ENCODE results near the gene VPS11.
A peak's percentile ranks its signal among the peaks of the same experiment; 100 is the strongest.
"Not testable (repeated sequence)": the region's sequence is repeated elsewhere in the genome, so short reads cannot be mapped to it uniquely, and the experiment has no call there.

The VPS11 gene

DNA sequence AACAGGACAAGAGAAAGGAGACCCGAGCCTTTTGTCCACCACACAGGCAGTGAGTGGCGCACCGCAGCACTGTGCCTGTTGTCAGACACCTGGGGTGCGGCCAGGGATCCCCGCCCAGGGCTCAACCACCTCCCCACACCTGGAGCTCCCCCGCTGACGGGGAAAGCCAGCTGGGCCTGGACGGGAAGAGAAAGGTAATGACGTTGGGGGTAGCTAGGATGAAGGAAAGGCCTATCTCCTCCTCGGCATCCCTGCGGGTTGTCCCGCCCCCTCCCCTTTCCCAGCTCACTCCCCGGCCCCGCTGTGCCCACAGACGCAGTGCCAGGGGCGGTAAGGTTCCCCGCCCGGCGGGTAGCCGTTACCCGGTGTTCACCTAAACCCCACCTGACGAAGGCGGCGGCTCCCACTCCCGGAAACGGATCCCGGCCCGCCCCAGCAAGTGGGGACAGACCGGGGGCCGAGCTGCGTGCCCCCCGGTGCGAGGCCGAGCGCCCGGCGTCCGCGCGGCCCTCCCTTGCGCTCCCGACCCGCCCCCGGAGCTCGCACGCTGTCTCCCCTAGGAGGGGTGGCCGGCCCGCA is 11.1 kb upstream of the VPS11 start:
- peak overlapping the region; percentile 81 for H3K4me3 ChIP-seq (ENCODE audit: control insufficient read depth, low read depth, low read length)
- TF ChIP-seq, protein P1, sequence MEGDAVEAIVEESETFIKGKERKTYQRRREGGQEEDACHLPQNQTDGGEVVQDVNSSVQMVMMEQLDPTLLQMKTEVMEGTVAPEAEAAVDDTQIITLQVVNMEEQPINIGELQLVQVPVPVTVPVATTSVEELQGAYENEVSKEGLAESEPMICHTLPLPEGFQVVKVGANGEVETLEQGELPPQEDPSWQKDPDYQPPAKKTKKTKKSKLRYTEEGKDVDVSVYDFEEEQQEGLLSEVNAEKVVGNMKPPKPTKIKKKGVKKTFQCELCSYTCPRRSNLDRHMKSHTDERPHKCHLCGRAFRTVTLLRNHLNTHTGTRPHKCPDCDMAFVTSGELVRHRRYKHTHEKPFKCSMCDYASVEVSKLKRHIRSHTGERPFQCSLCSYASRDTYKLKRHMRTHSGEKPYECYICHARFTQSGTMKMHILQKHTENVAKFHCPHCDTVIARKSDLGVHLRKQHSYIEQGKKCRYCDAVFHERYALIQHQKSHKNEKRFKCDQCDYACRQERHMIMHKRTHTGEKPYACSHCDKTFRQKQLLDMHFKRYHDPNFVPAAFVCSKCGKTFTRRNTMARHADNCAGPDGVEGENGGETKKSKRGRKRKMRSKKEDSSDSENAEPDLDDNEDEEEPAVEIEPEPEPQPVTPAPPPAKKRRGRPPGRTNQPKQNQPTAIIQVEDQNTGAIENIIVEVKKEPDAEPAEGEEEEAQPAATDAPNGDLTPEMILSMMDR (conservative IDR thresholded peaks at IDR 0.05; ENCODE audit: control insufficient read depth, insufficient read depth, low read depth, low read length) = no peak
- no peak for DNase-seq (ENCODE audit: low read depth)

DNA sequence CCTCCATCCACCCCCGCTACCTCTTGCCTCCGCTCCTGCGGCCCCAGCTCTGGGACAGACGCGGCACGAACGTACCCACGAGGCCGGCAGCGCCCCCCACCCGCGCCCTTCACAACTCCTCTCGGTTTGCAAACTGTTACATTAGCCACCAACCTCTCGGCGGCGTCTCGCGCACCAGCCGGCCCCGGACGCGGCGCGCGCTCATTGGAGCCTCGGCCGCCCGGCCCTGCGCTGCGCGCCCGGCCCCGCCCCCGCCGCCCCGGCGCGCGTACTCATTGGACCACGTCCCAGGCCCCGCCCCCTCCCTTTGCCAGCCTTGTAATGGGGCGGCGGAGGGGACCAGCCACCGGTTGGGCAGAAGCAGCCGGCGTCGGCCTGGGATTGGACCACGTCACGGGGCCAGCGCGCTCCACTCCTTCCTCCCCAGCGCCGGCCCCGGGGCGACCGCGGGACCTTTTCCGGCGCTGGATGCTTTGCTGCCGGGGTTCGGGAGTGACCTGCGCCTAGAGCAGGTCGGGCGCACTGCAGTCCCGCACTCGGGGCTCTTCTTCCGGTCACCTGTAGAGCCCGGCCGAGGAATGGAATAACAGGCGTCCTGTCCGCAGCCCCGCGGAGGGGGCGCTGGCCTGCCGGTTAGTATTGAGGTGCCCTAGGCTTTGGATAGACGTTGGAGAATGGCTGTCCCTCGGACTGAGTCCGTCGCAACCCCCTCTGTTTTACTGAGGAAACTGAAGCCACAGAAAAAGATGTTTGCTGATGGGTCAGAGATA is 10.4 kb upstream of the VPS11 start, which contains the start of gene HYOU1:
HYOU1 (minus strand) TSS at position 206 of the 770 bp plus-strand sequence. CDS start 1,045 bp downstream, outside the sequence.
- TF ChIP-seq, protein P1 (conservative IDR thresholded peaks at IDR 0.05; ENCODE audit: control insufficient read depth, insufficient read depth, low read depth, low read length) = peak; percentile 12
- DNase-seq (ENCODE audit: low read depth) = peak; percentile 91
- H3K4me3 ChIP-seq (ENCODE audit: control insufficient read depth, low read depth, low read length) = peak within 1 kb of the TSS; percentile 81

DNA sequence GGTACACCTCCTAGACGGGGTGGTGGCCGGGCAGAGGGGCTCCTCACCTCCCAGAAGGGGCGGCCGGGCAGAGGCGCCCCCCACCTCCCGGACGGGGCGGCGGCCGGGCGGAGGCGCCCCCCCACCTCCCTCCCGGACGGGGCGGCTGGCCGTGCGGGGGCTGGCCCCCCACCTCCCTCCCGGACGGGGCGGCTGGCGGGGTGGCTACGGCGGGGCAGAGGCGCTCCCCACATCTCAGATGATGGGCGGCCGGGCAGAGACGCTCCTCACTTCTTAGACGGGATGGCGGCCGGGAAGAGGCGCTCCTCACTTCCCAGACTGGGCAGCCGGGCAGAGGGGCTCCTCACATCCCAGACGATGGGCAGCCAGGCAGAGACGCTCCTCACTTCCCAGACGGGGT is 8.5 kb upstream of the VPS11 start:
- DNase-seq (ENCODE audit: low read depth); H3K4me3 ChIP-seq (ENCODE audit: control insufficient read depth, low read depth, low read length): not testable (repeated sequence)

DNA sequence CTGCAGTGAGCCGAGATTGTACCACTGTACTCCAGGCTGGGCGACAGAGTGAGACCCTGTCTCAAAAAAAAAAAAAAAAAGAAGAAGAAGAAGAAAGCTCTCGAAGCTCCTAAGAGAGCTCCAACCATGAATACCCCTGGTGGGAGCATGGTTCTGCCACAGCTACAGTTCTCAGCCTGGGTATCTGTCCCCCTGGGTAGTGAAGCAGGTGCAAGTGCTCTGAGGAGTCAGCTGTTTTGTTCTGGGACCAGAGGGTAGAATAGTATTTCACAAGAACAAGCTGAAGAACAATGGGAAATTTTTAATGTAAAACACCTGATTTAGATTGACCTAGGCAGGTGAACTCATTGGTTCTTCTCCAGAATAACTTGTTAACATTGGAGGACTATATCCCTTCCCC is 6.4 kb upstream of the VPS11 start:
- no peak overlapping the region for H3K4me3 ChIP-seq (ENCODE audit: control insufficient read depth, low read depth, low read length)

DNA sequence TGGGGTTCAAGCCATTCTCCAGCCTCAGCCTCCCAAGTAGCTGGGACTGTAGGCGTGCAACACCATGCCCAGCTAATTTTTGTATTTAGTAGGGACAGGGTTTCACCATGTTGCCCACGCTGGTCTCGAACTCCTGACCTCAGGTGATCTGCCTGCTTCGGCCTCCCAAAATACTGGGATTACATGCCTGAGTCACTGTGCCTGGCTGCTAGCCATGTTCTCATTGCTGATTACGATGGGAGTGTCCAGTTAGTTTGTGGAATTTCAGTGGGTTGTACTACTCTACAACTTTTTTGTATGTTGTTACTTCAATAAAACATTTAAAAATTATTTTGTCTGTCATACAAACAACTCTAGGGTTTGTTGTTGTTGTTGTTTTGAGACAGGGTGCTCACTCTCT is 4.8 kb upstream of the VPS11 start:
- H3K4me3 ChIP-seq (ENCODE audit: control insufficient read depth, low read depth, low read length) = no peak overlapping the region
- peak; percentile 80 for DNase-seq (ENCODE audit: low read depth)
- TF ChIP-seq, protein P1 (conservative IDR thresholded peaks at IDR 0.05; ENCODE audit: control insufficient read depth, insufficient read depth, low read depth, low read length) = no peak

More for the DNA sequence above, 6.4 kb upstream of the VPS11 start:
- DNase-seq (ENCODE audit: low read depth) = no peak
- TF ChIP-seq, protein P1 (conservative IDR thresholded peaks at IDR 0.05; ENCODE audit: control insufficient read depth, insufficient read depth, low read depth, low read length) = no peak

DNA sequence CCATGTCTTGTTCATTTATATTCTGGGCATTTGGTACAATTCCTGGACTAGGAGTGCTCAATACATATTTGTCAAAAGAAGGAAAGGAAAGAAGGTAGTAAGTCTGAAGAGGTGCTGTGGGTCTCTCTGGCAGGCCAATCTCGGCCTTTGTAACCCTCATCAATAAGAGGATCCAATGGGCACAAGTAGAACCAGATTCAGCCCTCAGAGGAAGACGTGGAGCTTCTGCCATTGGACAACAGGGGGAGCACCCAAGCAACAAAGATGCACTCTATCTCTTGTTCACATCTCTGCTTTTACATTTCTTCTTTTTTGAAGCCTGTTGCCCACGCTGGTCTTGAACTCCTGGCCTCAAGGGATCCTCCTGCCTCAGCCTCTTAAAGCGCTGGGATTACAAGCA is 2.2 kb upstream of the VPS11 start:
- TF ChIP-seq, protein P1 (conservative IDR thresholded peaks at IDR 0.05; ENCODE audit: control insufficient read depth, insufficient read depth, low read depth, low read length) = peak; percentile 62
- no peak overlapping the region for H3K4me3 ChIP-seq (ENCODE audit: control insufficient read depth, low read depth, low read length)
- DNase-seq (ENCODE audit: low read depth) = peak; percentile 61

DNA sequence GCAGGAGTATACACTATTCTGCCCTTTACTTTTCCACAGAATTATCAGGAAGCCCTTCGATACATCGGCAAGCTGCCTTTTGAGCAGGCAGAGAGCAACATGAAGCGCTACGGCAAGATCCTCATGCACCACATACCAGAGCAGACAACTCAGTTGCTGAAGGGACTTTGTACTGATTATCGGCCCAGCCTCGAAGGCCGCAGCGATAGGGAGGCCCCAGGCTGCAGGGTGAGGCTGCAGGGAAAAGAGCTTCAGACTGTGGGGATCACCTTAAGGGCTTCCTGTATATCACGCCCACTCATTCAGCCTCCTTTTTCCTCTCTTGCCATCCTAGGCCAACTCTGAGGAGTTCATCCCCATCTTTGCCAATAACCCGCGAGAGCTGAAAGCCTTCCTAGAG is 10.2 kb downstream of the VPS11 start:
- TF ChIP-seq, protein P1 (conservative IDR thresholded peaks at IDR 0.05; ENCODE audit: control insufficient read depth, insufficient read depth, low read depth, low read length) = no peak
- no peak overlapping the region for H3K4me3 ChIP-seq (ENCODE audit: control insufficient read depth, low read depth, low read length)
- DNase-seq (ENCODE audit: low read depth) = no peak

Data from fibroblast of mammary gland (primary cell).